Measurements from ENCODE around the gene PIP5K1B.

GRCh38 chr9:68760674-68761333, 55.8 kb downstream of the PIP5K1B start:
- TF ChIP-seq, protein P1, sequence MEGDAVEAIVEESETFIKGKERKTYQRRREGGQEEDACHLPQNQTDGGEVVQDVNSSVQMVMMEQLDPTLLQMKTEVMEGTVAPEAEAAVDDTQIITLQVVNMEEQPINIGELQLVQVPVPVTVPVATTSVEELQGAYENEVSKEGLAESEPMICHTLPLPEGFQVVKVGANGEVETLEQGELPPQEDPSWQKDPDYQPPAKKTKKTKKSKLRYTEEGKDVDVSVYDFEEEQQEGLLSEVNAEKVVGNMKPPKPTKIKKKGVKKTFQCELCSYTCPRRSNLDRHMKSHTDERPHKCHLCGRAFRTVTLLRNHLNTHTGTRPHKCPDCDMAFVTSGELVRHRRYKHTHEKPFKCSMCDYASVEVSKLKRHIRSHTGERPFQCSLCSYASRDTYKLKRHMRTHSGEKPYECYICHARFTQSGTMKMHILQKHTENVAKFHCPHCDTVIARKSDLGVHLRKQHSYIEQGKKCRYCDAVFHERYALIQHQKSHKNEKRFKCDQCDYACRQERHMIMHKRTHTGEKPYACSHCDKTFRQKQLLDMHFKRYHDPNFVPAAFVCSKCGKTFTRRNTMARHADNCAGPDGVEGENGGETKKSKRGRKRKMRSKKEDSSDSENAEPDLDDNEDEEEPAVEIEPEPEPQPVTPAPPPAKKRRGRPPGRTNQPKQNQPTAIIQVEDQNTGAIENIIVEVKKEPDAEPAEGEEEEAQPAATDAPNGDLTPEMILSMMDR (conservative IDR thresholded peaks at IDR 0.05; ENCODE audit: low read depth in 2 of 2): no peak
- no peak for TF ChIP-seq EZH2 (IDR thresholded peaks at IDR 0.05; ENCODE audit: low read depth, unreplicated experiment)
- TF ChIP-seq POLR2AphosphoS5 (IDR thresholded peaks at IDR 0.05; ENCODE audit: low read depth): no peak
- TF ChIP-seq CREB1 (CRISPR knock-in tag; IDR thresholded peaks at IDR 0.05; ENCODE audit: low read depth): no peak
- TF ChIP-seq, protein P2, sequence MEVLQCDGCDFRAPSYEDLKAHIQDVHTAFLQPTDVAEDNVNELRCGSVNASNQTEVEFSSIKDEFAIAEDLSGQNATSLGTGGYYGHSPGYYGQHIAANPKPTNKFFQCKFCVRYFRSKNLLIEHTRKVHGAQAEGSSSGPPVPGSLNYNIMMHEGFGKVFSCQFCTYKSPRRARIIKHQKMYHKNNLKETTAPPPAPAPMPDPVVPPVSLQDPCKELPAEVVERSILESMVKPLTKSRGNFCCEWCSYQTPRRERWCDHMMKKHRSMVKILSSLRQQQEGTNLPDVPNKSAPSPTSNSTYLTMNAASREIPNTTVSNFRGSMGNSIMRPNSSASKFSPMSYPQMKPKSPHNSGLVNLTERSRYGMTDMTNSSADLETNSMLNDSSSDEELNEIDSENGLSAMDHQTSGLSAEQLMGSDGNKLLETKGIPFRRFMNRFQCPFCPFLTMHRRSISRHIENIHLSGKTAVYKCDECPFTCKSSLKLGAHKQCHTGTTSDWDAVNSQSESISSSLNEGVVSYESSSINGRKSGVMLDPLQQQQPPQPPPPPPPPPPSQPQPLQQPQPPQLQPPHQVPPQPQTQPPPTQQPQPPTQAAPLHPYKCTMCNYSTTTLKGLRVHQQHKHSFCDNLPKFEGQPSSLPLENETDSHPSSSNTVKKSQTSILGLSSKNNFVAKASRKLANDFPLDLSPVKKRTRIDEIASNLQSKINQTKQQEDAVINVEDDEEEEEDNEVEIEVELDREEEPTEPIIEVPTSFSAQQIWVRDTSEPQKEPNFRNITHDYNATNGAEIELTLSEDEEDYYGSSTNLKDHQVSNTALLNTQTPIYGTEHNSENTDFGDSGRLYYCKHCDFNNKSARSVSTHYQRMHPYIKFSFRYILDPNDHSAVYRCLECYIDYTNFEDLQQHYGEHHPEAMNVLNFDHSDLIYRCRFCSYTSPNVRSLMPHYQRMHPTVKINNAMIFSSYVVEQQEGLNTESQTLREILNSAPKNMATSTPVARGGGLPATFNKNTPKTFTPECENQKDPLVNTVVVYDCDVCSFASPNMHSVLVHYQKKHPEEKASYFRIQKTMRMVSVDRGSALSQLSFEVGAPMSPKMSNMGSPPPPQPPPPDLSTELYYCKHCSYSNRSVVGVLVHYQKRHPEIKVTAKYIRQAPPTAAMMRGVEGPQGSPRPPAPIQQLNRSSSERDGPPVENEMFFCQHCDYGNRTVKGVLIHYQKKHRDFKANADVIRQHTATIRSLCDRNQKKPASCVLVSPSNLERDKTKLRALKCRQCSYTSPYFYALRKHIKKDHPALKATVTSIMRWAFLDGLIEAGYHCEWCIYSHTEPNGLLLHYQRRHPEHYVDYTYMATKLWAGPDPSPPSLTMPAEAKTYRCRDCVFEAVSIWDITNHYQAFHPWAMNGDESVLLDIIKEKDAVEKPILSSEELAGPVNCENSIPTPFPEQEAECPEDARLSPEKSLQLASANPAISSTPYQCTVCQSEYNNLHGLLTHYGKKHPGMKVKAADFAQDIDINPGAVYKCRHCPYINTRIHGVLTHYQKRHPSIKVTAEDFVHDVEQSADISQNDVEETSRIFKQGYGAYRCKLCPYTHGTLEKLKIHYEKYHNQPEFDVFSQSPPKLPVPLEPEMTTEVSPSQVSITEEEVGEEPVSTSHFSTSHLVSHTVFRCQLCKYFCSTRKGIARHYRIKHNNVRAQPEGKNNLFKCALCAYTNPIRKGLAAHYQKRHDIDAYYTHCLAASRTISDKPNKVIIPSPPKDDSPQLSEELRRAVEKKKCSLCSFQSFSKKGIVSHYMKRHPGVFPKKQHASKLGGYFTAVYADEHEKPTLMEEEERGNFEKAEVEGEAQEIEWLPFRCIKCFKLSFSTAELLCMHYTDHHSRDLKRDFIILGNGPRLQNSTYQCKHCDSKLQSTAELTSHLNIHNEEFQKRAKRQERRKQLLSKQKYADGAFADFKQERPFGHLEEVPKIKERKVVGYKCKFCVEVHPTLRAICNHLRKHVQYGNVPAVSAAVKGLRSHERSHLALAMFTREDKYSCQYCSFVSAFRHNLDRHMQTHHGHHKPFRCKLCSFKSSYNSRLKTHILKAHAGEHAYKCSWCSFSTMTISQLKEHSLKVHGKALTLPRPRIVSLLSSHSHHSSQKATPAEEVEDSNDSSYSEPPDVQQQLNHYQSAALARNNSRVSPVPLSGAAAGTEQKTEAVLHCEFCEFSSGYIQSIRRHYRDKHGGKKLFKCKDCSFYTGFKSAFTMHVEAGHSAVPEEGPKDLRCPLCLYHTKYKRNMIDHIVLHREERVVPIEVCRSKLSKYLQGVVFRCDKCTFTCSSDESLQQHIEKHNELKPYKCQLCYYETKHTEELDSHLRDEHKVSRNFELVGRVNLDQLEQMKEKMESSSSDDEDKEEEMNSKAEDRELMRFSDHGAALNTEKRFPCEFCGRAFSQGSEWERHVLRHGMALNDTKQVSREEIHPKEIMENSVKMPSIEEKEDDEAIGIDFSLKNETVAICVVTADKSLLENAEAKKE (CRISPR knock-in tag; IDR thresholded peaks at IDR 0.05): no peak
- no peak for TF ChIP-seq EZH2phosphoT487 (IDR thresholded peaks at IDR 0.05; ENCODE audit: unreplicated experiment)
- no peak for TF ChIP-seq NANOG (IDR thresholded peaks at IDR 0.05; ENCODE audit: borderline replicate concordance)
- no peak for TF ChIP-seq REST (IDR thresholded peaks at IDR 0.05; ENCODE audit: unreplicated experiment)
- TF ChIP-seq JUNB (IDR thresholded peaks at IDR 0.05; ENCODE audit: unreplicated experiment): no peak
- no peak for TF ChIP-seq ZNF114 (CRISPR knock-in tag; IDR thresholded peaks at IDR 0.05)

All from GM23338 (cell line).